ENCODE measurements around the gene TNFAIP8.

Gene TNFAIP8

GRCh38 chr5:119347991-119348390, 7.8 kb upstream of the TNFAIP8 start:
- no peak for DNase-seq (ENCODE audit: low spot score)

GRCh38 chr5:119353213-119353612, 2.6 kb upstream of the TNFAIP8 start:
- no peak for DNase-seq (ENCODE audit: low spot score)

- DNase-seq (ENCODE audit: low spot score): no peak
Observed at GRCh38 chr5:119353686-119354366, 2.0 kb upstream of the TNFAIP8 start.

- DNase-seq (ENCODE audit: low spot score): no peak
Observed at GRCh38 chr5:119354537-119355243, 1.1 kb upstream of the TNFAIP8 start.

- DNase-seq (ENCODE audit: low spot score): no peak
Observed at GRCh38 chr5:119355244-119355638, 578 bp upstream of the TNFAIP8 start.

GRCh38 chr5:119356612-119357188, 881 bp downstream of the TNFAIP8 start:
- no peak for DNase-seq (ENCODE audit: low spot score)

- no peak for DNase-seq (ENCODE audit: low spot score)
Observed at GRCh38 chr5:119357270-119357669, 1.5 kb downstream of the TNFAIP8 start.

GRCh38 chr5:119357808-119358529, 2.1 kb downstream of the TNFAIP8 start:
- no peak for DNase-seq (ENCODE audit: low spot score)

GRCh38 chr5:119358530-119358900, 2.7 kb downstream of the TNFAIP8 start:
- DNase-seq (ENCODE audit: low spot score): no peak

- DNase-seq (ENCODE audit: low spot score): no peak
Observed at GRCh38 chr5:119358901-119359603, 3.2 kb downstream of the TNFAIP8 start.

GRCh38 chr5:119359737-119360413, 4.1 kb downstream of the TNFAIP8 start:
- no peak for DNase-seq (ENCODE audit: low spot score)

- no peak for DNase-seq (ENCODE audit: low spot score)
Observed at GRCh38 chr5:119360905-119361593, 5.2 kb downstream of the TNFAIP8 start.

GRCh38 chr5:119361594-119362125, 5.8 kb downstream of the TNFAIP8 start:
- no peak for DNase-seq (ENCODE audit: low spot score)

- DNase-seq (ENCODE audit: low spot score): no peak
Observed at GRCh38 chr5:119362714-119363113, 6.9 kb downstream of the TNFAIP8 start.

GRCh38 chr5:119363271-119363670, 7.5 kb downstream of the TNFAIP8 start:
- DNase-seq (ENCODE audit: low spot score): no peak

GRCh38 chr5:119363936-119364335, 8.1 kb downstream of the TNFAIP8 start:
- no peak for DNase-seq (ENCODE audit: low spot score)

- DNase-seq (ENCODE audit: low spot score): no peak
Observed at GRCh38 chr5:119365847-119366539, 10.2 kb downstream of the TNFAIP8 start.

GRCh38 chr5:119366540-119366881, 10.7 kb downstream of the TNFAIP8 start:
- DNase-seq (ENCODE audit: low spot score): no peak

- DNase-seq (ENCODE audit: low spot score): no peak
Observed at GRCh38 chr5:119367502-119368237, 11.9 kb downstream of the TNFAIP8 start.
